Activated CD4-positive, alpha-beta T cell treated with anti-CD3 and anti-CD28 coated beads, Interleukin-2, Interleukin-4, amounts not matched to agents 100 ng/mL and 50 ng/mL, durations not matched to agents 16 hours and 8 hours (primary cell): ENCODE measurements around the gene MUC22.

Experiments used
- DNase-seq: peaks from one replicate; pipeline ENCODE4 v3.0.0-alpha.2; 2020; ENCODE audit warnings: low spot score

The MUC22 gene

GRCh38 chr6:31079656-31080261, 69.5 kb downstream of the MUC22 start:
- DNase-seq = peak; percentile 64

DNA sequence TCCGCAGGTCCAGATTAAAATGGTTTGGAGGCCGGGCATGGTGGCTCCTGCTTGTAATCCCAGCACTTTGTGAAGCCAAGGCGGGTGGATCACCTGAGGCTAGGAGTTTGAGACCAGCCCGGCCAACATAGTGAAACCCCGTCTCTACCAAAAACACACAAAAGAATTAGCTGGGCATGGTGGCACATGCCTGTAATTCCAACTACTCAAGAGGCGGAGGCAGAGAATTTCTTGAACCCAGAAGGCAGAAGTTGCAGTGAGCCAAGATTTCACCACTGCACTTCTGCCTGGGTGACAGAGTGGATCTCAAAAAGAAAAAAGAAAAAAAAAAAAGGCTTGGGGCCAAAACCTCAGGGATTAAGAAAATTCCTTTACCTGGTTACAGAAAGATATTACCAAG, 71.6 kb downstream of the MUC22 start:
- no peak for DNase-seq

DNA sequence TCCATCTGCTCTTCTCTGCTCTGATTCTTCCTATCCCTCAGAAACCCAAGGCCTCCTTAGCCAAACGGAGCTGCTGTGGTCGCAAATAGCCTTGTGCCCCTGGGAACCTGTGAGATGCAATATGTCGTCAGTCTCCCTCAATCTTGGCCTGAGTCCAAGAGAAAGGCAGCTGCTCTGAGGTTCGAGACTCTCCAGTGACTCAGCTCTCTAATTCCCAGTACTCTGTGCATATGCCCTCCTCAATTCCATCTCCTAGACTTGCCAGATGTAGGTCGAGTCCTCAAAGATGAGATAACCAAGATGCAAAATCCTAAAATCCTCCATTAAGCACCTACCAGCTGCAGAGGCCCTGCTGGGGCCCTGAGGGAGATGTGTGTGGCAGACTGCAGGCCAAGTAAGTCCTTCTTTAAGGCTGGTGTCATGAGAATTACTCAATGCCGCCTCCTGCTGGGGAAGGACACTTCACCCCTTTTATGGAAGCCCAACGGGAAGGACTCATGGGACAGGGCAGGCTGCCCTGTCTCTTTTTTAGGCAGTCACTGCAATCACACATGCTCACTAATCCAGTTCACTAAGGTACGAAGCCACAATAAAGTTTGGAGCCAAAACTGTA, 73.6 kb downstream of the MUC22 start:
- peak; percentile 45 for DNase-seq
